GM12872 (cell line): ENCODE data around the gene SIGLEC8.

Source experiments
- TF ChIP-seq, protein P1 (sequence below): IDR thresholded peaks from 3 replicates; pipeline ENCODE4 v1.5.1; 2011; ENCODE audit warnings: low read depth, mild to moderate bottlenecking, low read length, moderate library complexity; ENCODE audit not compliant: insufficient read depth

SIGLEC8 gene

DNA sequence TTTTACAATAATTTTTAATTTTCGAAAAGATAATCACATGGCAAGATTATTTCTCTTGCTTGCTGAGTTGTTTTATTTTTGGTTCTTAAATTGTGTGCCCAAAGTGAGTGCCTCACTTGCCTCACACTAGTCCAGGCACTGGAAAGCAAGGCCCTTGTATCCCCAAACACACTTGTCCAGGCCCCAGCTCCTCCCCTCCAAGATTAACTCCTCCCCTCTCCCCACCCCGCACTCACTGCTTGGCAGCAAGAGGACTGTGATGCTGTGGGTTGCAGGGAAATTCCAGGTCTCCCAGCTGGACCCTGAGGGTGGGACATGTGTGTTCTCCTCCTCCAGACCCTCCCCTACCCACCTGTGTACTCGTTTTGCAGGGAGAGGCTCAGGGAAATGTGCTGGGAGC, 39.4 kb upstream of the SIGLEC8 start:
- TF ChIP-seq, protein P1, sequence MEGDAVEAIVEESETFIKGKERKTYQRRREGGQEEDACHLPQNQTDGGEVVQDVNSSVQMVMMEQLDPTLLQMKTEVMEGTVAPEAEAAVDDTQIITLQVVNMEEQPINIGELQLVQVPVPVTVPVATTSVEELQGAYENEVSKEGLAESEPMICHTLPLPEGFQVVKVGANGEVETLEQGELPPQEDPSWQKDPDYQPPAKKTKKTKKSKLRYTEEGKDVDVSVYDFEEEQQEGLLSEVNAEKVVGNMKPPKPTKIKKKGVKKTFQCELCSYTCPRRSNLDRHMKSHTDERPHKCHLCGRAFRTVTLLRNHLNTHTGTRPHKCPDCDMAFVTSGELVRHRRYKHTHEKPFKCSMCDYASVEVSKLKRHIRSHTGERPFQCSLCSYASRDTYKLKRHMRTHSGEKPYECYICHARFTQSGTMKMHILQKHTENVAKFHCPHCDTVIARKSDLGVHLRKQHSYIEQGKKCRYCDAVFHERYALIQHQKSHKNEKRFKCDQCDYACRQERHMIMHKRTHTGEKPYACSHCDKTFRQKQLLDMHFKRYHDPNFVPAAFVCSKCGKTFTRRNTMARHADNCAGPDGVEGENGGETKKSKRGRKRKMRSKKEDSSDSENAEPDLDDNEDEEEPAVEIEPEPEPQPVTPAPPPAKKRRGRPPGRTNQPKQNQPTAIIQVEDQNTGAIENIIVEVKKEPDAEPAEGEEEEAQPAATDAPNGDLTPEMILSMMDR: no peak

DNA sequence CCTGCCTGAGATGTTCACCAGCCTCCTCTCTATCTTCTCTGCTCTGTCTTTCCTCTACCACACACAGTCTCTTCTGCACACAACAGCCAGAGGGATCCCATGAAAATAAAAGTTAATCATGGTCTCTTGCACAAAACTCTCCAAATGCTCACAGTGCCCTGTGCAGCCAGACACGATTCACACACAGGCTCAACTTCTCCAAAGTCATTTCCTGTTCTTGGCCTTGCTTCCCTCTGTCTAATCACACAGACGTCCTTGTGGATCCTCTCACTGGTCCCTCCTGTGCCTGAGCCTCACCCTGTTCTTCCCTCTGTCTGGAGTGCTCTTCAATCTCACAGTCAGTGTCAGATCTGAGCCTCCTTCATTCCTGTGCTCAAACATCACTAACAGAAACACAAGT, 35.5 kb upstream of the SIGLEC8 start:
- TF ChIP-seq, protein P1: no peak

DNA sequence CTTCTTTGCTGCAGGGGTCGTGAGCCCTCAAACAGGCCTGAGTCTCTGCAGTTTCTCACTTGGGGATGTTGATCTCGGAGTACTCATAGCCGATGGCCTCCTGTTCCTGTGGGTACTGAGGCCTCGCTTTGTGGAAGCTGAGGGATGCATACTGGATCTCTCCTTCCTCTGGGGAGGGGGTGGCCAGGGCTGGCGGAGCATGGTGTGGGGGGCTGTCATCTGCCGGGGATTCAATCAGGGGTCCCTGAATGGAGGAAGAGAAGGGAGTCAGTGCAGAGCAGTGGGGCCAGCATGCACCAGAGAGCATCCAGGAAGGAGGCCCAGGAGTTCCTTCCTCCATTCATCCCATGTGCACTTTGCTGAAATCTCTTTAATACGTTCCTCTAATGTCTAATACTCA, 33.3 kb upstream of the SIGLEC8 start:
- TF ChIP-seq, protein P1: no peak

GRCh38 chr19:51490676-51491075, 32.4 kb upstream of the SIGLEC8 start:
- TF ChIP-seq, protein P1: no peak

GRCh38 chr19:51489113-51489512, 30.9 kb upstream of the SIGLEC8 start:
- TF ChIP-seq, protein P1: no peak

DNA sequence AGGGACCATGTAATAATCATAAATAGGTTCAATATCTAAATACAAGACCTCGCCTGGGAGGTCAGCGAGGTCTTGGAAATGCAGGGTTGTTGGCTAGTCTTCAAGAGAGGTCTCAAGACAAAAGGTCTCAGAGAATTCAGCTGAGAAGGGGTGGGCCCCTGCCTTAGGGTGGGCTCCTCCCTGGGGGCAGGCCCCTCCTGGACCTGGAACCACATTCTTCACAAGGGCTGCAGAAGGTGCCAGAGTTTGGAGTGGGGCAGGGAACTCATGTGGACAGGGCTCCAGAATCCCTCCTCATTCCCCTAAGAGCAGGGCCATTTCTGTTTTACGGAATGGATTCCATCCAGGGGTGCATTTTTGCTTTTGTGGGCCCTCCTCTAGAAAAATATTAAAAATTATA, 30.2 kb upstream of the SIGLEC8 start:
- TF ChIP-seq, protein P1: no peak

- TF ChIP-seq, protein P1: no peak
Measured at GRCh38 chr19:51485960-51486660, 27.9 kb upstream of the SIGLEC8 start.
